GM23338 (cell line): ENCODE results near the gene ACTG1. TPM values are rescaled to one million over a fixed set of nuclear protein-coding genes. Genes with fewer than 3 reads are reported as not detected.

Experiments
- ATAC-seq: fragments of 200-7000 bp; cut with Tn5 transposase; 3 replicates; pipeline ENCODE4 v1.9.1; 2020
- DNase-seq: peaks from one replicate; pipeline ENCODE4 v3.0.0-alpha.2; 2015; ENCODE audit warnings: low spot score
- H2AFZ ChIP-seq: fragments of 200-600 bp; sonication (generic); 2 replicates; pipeline ENCODE4 v1.8.0; 2016; ENCODE audit warnings: antibody characterized with exemption, mild to moderate bottlenecking, moderate library complexity
- H3F3A ChIP-seq: fragments of 200-600 bp; sonication (generic); replicated peaks from 2 replicates; pipeline ENCODE4 v1.8.0; 2017; ENCODE audit warnings: antibody characterized with exemption, mixed run types, low read depth
- H3K27ac ChIP-seq: fragments of 200-600 bp; sonication (generic); 2 replicates; pipeline ENCODE4 v1.6.1; 2016; ENCODE audit warnings: low read depth
- H3K27me3 ChIP-seq: fragments of 200-600 bp; sonication (generic); 2 replicates; pipeline ENCODE4 v1.8.0; 2016; ENCODE audit warnings: mild to moderate bottlenecking, mixed run types, moderate library complexity; ENCODE audit not compliant: insufficient read depth
- H3K36me3 ChIP-seq: fragments of 200-600 bp; sonication (generic); 2 replicates; pipeline ENCODE4 v1.8.0; 2016; ENCODE audit warnings: mild to moderate bottlenecking; ENCODE audit not compliant: insufficient read depth
- H3K4me1 ChIP-seq: fragments of 200-600 bp; sonication (generic); 2 replicates; pipeline ENCODE4 v1.8.0; 2016; ENCODE audit warnings: mild to moderate bottlenecking, moderate library complexity; ENCODE audit not compliant: insufficient read depth
- H3K4me2 ChIP-seq: fragments of 200-600 bp; sonication (generic); 2 replicates; pipeline ENCODE4 v1.7.1; 2017; ENCODE audit warnings: mixed run types
- H3K4me3 ChIP-seq: fragments of 200-600 bp; sonication (generic); 2 replicates; pipeline ENCODE4 v1.6.1; 2016; ENCODE audit warnings: mixed run types
- H3K79me2 ChIP-seq: fragments of 200-600 bp; sonication (generic); replicated peaks from 2 replicates; pipeline ENCODE4 v1.8.0; 2017; ENCODE audit warnings: mild to moderate bottlenecking; ENCODE audit not compliant: insufficient read depth
- H3K9me2 ChIP-seq: fragments of 200-600 bp; sonication (generic); 2 replicates; pipeline ENCODE4 v1.8.0; 2017; ENCODE audit not compliant: insufficient read depth
- H4K20me1 ChIP-seq: fragments of 200-600 bp; sonication (generic); replicated peaks from 2 replicates; pipeline ENCODE4 v1.8.0; 2017; ENCODE audit warnings: mild to moderate bottlenecking; ENCODE audit not compliant: insufficient read depth
- H3K27ac Mint-ChIP-seq: 2 replicates; pipeline ENCODE4 v1.8.0; 2020; ENCODE audit warnings: inconsistent platforms, mild to moderate bottlenecking, moderate library complexity, mixed read lengths
- H3K27me3 Mint-ChIP-seq: 3 replicates; pipeline ENCODE4 v1.8.0; 2022; ENCODE audit warnings: low read depth, mild to moderate bottlenecking, moderate library complexity, mixed read lengths, inconsistent platforms; ENCODE audit not compliant: insufficient read depth, poor library complexity
- H3K36me3 Mint-ChIP-seq: 3 replicates; pipeline ENCODE4 v1.8.0; 2021; ENCODE audit warnings: low read depth, mild to moderate bottlenecking, inconsistent platforms, moderate library complexity, mixed read lengths
- H3K4me1 Mint-ChIP-seq: 3 replicates; pipeline ENCODE4 v1.8.0; 2020; ENCODE audit warnings: mild to moderate bottlenecking, inconsistent platforms, mixed read lengths
- H3K4me3 Mint-ChIP-seq: 3 replicates; pipeline ENCODE4 v1.8.0; 2021; ENCODE audit warnings: moderate library complexity, mild to moderate bottlenecking, inconsistent platforms, mixed read lengths
- H3K9me3 Mint-ChIP-seq: 3 replicates; pipeline ENCODE4 v1.8.0; 2020; ENCODE audit warnings: moderate library complexity, mild to moderate bottlenecking, inconsistent platforms, mixed read lengths
- CREB1 ChIP-seq: fragments of 250-450 bp; sonication (Bioruptor Pico); IDR thresholded peaks from 2 replicates; pipeline ENCODE4 v1.5.0; 2020; ENCODE audit warnings: low read depth, mild to moderate bottlenecking, moderate library complexity
- EZH2 ChIP-seq: fragments of 200-600 bp; sonication (generic); IDR thresholded peaks from one replicate; pipeline ENCODE4 v1.8.0; 2017; ENCODE audit warnings: antibody characterized with exemption, mild to moderate bottlenecking, low read depth; ENCODE audit not compliant: unreplicated experiment
- EZH2phosphoT487 ChIP-seq: fragments of 200-600 bp; sonication (generic); IDR thresholded peaks from one replicate; pipeline ENCODE4 v1.8.1; 2018; ENCODE audit warnings: antibody characterized with exemption; ENCODE audit not compliant: unreplicated experiment
- JUNB ChIP-seq: IDR thresholded peaks from one replicate; pipeline ENCODE4 v1.6.1; 2016; ENCODE audit warnings: antibody characterized with exemption; ENCODE audit not compliant: unreplicated experiment
- NANOG ChIP-seq: IDR thresholded peaks from 2 replicates; pipeline ENCODE4 v1.6.1; 2016; ENCODE audit warnings: antibody characterized with exemption, borderline replicate concordance
- POLR2AphosphoS5 ChIP-seq: IDR thresholded peaks from 2 replicates; pipeline ENCODE4 v1.6.1; 2016; ENCODE audit warnings: antibody characterized with exemption, low read depth
- STAT1 ChIP-seq: IDR thresholded peaks from one replicate; pipeline ENCODE4 v1.6.1; 2016; ENCODE audit warnings: antibody characterized with exemption; ENCODE audit not compliant: unreplicated experiment
- ZNF114 ChIP-seq: fragments of 250-450 bp; sonication (Bioruptor Pico); IDR thresholded peaks from 2 replicates; pipeline ENCODE4 v1.5.0; 2020; ENCODE audit warnings: mild to moderate bottlenecking, moderate library complexity
- ZNF331 ChIP-seq: fragments of 250-450 bp; sonication (Bioruptor Pico); IDR thresholded peaks from 2 replicates; pipeline ENCODE4 v1.5.0; 2020; ENCODE audit warnings: low read depth, mild to moderate bottlenecking, moderate library complexity
- polyA plus RNA-seq: library from polyadenylated mRNA; unstranded; fragments of >200 nt; fragmentation: Nextera tagmentation; extraction: Ambion mirVana; gene quantifications from 2 replicates; pipeline ENCODE4 v1.2.1, GENCODE V29; 2016
- total RNA-seq: library from RNA; depleted of rRNA; stranded (reverse); fragments of >200 nt; shearing (Covaris generic); gene quantifications from 2 replicates; pipeline ENCODE4 v1.2.3, GENCODE V29; 2014
- TF ChIP-seq, protein P1 (sequence below): IDR thresholded peaks from 2 replicates; pipeline ENCODE4 v1.6.1; 2016; ENCODE audit warnings: antibody characterized with exemption
- TF ChIP-seq, protein P2 (sequence below): IDR thresholded peaks from one replicate; pipeline ENCODE4 v1.6.1; 2018; ENCODE audit warnings: antibody characterized with exemption; ENCODE audit not compliant: unreplicated experiment
- TF ChIP-seq, protein P3 (sequence below), 2 experiments: fragments of 200-600 bp in 1 of 2; sonication (generic) in 1 of 2; conservative IDR thresholded peaks; 2 replicates each; pipeline versions ENCODE4 v1.5.1 to v1.6.1; 2016 to 2017; ENCODE audit warnings: antibody characterized with exemption in 2 of 2, low read depth in 2 of 2, mild to moderate bottlenecking in 2 of 2, moderate library complexity in 1 of 2

The ACTG1 gene
- total and polyA plus RNA-seq, 2 experiments from 2014 or later: 1,867 to 4,739 TPM

DNA sequence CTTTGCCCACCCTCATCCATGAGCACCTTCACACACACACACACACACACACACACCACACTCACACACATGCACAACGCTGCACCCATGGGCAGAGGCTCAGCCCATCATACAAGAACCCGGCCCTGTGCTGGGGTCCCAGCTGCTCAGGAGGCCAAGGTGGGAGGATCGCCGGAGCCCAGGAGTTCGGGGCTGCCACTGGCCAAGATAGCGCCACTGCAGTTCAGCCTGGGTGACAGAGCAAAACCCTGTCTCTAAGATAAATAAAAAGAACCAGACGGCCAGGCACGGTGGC lies 12.2 kb upstream of the ACTG1 start:
- Histone ChIP-seq H3K27me3 (peaks cover 28% of the 10 kb centered on the region), H2AFZ (no peak overlapping the region), H3K79me2 (no peaks in the 10 kb centered on the region), H3K4me3 (no peak overlapping the region), H3K27ac (no peak overlapping the region), H3K4me2 (no peak overlapping the region), H4K20me1 (no peaks in the 10 kb centered on the region), H3K4me1 (peaks cover 7% of the 10 kb centered on the region), H3K36me3 (no peaks in the 10 kb centered on the region), H3K9me2 (no peaks in the 10 kb centered on the region), H3F3A (no peaks in the 10 kb centered on the region)
- no peak for DNase-seq
- TF ChIP-seq, protein P1, sequence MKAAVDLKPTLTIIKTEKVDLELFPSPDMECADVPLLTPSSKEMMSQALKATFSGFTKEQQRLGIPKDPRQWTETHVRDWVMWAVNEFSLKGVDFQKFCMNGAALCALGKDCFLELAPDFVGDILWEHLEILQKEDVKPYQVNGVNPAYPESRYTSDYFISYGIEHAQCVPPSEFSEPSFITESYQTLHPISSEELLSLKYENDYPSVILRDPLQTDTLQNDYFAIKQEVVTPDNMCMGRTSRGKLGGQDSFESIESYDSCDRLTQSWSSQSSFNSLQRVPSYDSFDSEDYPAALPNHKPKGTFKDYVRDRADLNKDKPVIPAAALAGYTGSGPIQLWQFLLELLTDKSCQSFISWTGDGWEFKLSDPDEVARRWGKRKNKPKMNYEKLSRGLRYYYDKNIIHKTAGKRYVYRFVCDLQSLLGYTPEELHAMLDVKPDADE: no peak
- TF ChIP-seq POLR2AphosphoS5 (no peak), JUNB (no peak), STAT1 (no peak), EZH2phosphoT487 (no peak), CREB1 (CRISPR knock-in tag) (no peak), ZNF331 (CRISPR knock-in tag) (no peak), NANOG (no peak), EZH2 (no peak), ZNF114 (CRISPR knock-in tag) (no peak)
- TF ChIP-seq, protein P2, sequence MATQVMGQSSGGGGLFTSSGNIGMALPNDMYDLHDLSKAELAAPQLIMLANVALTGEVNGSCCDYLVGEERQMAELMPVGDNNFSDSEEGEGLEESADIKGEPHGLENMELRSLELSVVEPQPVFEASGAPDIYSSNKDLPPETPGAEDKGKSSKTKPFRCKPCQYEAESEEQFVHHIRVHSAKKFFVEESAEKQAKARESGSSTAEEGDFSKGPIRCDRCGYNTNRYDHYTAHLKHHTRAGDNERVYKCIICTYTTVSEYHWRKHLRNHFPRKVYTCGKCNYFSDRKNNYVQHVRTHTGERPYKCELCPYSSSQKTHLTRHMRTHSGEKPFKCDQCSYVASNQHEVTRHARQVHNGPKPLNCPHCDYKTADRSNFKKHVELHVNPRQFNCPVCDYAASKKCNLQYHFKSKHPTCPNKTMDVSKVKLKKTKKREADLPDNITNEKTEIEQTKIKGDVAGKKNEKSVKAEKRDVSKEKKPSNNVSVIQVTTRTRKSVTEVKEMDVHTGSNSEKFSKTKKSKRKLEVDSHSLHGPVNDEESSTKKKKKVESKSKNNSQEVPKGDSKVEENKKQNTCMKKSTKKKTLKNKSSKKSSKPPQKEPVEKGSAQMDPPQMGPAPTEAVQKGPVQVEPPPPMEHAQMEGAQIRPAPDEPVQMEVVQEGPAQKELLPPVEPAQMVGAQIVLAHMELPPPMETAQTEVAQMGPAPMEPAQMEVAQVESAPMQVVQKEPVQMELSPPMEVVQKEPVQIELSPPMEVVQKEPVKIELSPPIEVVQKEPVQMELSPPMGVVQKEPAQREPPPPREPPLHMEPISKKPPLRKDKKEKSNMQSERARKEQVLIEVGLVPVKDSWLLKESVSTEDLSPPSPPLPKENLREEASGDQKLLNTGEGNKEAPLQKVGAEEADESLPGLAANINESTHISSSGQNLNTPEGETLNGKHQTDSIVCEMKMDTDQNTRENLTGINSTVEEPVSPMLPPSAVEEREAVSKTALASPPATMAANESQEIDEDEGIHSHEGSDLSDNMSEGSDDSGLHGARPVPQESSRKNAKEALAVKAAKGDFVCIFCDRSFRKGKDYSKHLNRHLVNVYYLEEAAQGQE: no peak
- TF ChIP-seq, protein P3, sequence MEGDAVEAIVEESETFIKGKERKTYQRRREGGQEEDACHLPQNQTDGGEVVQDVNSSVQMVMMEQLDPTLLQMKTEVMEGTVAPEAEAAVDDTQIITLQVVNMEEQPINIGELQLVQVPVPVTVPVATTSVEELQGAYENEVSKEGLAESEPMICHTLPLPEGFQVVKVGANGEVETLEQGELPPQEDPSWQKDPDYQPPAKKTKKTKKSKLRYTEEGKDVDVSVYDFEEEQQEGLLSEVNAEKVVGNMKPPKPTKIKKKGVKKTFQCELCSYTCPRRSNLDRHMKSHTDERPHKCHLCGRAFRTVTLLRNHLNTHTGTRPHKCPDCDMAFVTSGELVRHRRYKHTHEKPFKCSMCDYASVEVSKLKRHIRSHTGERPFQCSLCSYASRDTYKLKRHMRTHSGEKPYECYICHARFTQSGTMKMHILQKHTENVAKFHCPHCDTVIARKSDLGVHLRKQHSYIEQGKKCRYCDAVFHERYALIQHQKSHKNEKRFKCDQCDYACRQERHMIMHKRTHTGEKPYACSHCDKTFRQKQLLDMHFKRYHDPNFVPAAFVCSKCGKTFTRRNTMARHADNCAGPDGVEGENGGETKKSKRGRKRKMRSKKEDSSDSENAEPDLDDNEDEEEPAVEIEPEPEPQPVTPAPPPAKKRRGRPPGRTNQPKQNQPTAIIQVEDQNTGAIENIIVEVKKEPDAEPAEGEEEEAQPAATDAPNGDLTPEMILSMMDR (conservative IDR thresholded peaks at IDR 0.05; ENCODE audit: low read depth in 2 of 2): no peak
- no peaks in the 10 kb centered on the region; the same call in 2 of the 3 replicates for H3K9me3 Mint-ChIP-seq
- H3K4me1 Mint-ChIP-seq: peaks cover 6% of the 10 kb centered on the region
- no peak overlapping the region for H3K4me3 Mint-ChIP-seq
- ATAC-seq: no peak
- peaks cover 40% of the 10 kb centered on the region for H3K27me3 Mint-ChIP-seq
- H3K27ac Mint-ChIP-seq: no peak overlapping the region
- no peaks in the 10 kb centered on the region; the same call in 2 of the 3 replicates for H3K36me3 Mint-ChIP-seq
